ENCODE data around the gene SEPTIN10. TPM values are rescaled to one million over a fixed set of nuclear protein-coding genes. Genes with fewer than 3 reads are reported as not detected.
"Not testable (repeated sequence)": the region's sequence is repeated elsewhere in the genome, so short reads cannot be mapped to it uniquely, and the experiment has no call there.

Gene SEPTIN10
- total RNA-seq, 1 donor from 2014 or later = 36.3 TPM

DNA sequence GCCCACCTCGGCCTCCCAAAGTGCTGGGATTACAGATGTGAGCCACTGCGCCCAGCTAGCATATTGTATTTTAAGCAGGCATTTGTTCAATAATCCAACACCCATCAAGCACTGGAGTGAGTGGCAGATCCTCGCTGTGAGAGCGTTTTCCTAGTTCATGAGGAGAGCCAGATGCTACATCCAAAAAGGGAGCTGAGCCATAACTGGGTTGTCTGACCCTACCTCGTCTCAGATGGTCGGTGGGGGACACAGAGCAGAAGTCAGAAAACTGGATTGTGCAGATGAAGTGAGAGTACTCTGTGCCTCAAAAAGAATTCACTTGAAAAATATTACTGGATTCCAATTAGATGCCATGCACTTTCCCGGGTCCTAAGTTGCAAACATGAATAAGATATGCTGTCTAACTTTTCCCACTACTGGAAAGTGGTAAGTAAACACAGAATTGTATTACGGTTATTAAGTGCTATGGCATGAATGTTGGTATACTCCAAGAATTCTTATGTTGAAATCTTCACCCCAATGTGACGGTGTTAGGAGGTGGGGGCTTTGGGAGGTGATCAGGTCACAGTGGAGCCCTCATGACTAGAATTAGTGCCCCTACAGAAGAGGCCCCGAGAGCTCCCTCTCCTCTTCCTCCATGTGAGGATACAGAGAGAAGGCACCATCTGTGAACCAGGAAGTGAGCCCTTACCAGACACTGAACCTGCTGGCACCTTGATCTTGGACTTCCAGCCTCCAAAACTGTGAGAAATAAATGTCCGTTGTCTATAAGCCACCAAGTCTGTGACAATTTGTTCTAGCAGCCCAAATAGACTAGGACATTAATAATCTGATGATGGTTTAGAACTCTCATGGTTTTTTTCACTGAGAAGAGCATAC, 21.9 kb upstream of the SEPTIN10 start:
- DNase-seq (ENCODE audit: low spot score) (no peak), ATAC-seq (no peak)

- no peak for DNase-seq (ENCODE audit: low spot score)
- no peak for ATAC-seq
Measured at GRCh38 chr2:109633284-109633961, 19.7 kb upstream of the SEPTIN10 start.

DNA sequence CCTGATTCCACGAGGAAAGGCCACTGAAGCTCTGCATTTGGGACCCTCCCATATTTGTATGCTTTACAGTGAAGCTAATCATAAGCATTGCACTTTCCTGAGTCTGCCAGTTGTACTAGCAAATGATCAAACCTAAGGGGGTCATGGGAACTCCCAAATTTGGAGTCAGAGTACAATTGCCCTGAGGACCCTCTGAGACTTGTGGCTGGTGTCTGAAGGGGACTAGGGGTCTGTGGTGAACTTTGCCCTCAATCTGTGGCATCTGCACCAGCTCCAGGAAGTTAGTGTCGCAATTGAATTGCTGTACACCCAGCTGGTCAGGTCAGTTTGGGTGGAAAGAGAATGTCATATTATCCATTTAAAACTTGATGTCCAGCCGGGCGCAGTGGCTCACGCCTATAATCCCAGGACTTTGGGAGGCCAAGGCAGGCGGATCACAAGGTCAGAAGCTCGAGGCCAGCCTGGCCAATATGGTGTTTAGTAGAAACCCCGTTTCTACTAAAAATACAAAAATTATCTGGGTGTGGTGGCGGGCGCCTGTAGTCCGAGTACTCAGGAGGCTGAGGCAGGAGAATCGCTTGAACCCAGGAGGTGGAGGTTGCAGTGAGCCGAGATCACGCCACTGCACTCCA, 18.5 kb upstream of the SEPTIN10 start:
- peak; percentile 76 for ATAC-seq

DNA sequence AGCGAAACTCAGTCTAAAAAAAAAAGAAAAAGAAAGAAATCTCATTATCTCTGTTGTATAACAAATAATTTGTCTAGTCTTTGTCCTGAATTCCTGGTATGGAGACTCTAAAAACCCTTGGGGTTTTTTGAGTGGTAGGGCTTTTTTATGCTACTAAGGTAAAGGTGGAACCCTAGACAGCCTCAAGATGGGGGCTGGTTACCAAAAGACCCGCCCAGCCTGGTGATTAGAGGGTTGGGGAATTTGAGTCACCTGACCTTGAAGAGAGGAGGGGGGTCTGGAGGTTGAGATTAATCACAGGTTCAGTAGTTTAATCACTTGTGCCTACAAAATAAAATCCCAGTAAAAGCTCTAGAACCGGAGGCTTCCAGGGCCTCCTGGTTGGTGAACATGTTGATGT, 18.0 kb upstream of the SEPTIN10 start:
- DNase-seq (ENCODE audit: low spot score) (no peak), ATAC-seq (no peak)

More for the DNA sequence above, 18.5 kb upstream of the SEPTIN10 start:
- peak; percentile 51 for DNase-seq (ENCODE audit: low spot score)

GRCh38 chr2:109630441-109631430, 17.0 kb upstream of the SEPTIN10 start:
- DNase-seq (ENCODE audit: low spot score) (no peak), ATAC-seq (peak; percentile 67)

DNA sequence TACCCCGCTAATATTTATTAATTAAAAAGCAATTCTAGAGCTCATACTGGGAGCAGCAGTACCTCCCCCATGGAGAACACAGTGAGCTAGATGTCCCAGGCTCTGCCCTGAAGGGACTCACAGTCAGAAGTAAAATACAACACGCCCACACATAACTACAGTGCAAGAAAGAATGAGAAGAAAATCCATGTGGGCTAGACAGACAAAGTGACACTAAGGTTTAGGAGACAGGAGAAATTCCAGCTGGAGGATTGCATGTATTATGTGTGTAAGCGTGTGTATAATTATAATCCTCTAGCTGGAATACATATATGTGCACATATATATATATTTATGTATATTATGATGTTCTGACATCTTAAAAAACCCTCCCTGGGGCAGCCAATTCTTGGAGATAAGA, 16.1 kb upstream of the SEPTIN10 start:
- DNase-seq (ENCODE audit: low spot score) = no peak
- ATAC-seq = no peak

- ATAC-seq; DNase-seq (ENCODE audit: low spot score): not testable (repeated sequence)
Measured at GRCh38 chr2:109628321-109628720, 14.6 kb upstream of the SEPTIN10 start.

DNA sequence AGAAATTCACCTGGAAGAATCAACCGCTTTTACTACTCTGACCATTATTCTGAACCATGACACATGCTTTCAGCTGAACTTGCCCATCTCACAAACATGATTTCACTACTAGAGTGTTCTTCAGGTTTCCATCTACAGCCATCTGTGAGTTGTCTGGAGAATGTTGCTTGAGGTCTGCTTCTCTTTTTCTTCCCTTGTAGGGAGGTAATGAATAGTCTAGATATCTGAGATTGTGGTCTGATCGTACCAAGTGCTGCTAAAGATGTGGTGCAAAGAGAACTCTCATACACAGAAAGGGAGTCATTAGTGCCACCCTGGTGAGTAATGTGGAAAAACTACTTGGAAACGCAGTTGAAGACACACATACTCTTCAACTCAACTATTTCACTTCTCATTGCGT, 10.6 kb upstream of the SEPTIN10 start:
- DNase-seq (ENCODE audit: low spot score) (no peak), ATAC-seq (no peak)

DNA sequence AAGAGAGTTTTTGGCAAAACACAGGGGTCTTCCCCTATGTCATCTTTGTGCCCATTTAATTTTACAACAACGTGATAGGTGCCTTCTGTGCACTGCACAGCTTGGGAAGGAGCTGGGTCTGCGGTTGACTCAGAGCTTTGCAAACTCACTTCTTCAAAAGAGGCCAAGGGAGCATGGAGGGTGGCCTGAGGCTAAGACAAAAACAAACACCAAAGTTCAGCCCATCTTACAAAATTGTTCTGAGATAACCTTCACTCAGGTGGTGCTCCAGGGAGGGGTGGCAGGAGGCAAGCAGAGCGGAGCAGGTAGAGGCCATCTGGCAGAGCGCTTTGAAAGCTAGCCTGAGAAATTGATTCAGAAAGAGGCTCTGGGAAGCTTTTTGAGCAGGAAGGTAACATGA, 10.2 kb upstream of the SEPTIN10 start:
- ATAC-seq (peak; percentile 84), DNase-seq (ENCODE audit: low spot score) (peak; percentile 83)

GRCh38 chr2:109623297-109623696, 9.5 kb upstream of the SEPTIN10 start:
- ATAC-seq (peak; percentile 88), DNase-seq (ENCODE audit: low spot score) (peak; percentile 93)

GRCh38 chr2:109619032-109619615, 5.4 kb upstream of the SEPTIN10 start:
- ATAC-seq (no peak), DNase-seq (ENCODE audit: low spot score) (no peak)

DNA sequence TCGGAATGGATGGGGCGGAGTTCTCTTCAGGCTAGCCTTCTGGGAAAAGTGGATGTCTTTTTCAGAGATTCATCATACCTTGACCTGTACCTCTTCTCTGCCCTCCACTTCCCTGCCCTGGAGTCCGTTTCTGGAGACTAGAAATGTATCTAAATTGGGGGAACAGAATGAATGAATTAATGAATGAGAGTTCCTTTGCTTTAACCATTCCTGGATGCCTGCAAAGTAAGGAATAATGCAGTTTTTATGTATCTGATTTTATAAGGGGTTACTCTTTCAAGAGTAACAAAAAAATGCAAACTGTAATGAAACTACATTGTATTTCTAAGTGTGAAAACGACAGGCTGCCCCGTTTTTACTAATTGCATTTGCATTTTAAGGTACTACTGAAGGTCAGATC, 2.4 kb upstream of the SEPTIN10 start:
- DNase-seq (ENCODE audit: low spot score) (no peak), ATAC-seq (no peak)

- DNase-seq (ENCODE audit: low spot score) (peak; percentile 72), ATAC-seq (peak; percentile 41)
Measured at GRCh38 chr2:109615637-109616144, 1.9 kb upstream of the SEPTIN10 start.

- DNase-seq (ENCODE audit: low spot score) (peak; percentile 68), ATAC-seq (peak; percentile 19)
Measured at GRCh38 chr2:109614715-109615636, 1.2 kb upstream of the SEPTIN10 start.

DNA sequence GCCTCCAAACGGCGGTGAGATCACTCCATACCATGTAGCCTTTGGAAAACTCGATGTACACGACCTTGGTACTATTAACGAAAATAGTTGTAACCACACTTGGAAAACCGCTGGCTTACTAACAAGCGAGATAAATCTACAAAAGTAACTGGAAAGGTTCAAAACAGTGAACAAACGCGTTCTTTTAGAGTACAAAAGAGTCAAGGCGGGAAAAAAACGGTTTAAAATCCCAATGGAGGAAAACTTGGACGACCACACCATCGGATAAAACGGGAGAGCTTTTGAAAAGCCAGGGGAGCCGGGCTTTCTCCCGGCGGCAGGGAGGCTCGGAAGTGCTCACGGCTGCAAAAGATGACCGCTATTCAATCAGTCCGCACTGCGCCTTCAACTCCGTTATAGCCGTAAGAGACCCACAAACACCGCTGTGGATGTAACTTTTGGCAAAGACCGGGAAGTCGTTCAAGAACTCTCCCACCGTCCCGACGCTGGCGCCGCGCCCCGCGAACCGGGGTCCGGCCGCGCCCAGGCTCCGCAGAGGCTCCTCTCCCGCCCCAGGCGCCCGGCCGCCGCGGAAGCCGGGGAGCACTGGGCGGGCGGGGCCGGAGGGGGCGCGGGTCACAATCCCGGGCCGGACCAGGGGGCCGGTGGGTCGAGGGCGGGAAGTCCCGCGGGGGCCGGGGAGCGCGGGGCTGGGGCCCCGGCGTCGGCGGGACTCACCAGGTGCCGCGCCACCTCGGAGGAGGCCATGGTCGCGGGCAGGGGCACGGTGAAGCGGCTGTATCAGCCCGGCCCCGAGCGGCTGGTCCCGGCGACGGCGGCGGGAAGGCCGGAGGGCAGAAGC, 465 bp downstream of the SEPTIN10 start:
- DNase-seq (ENCODE audit: low spot score) = no peak
- ATAC-seq = peak; percentile 52

GRCh38 chr2:109611467-109612095, 2.2 kb downstream of the SEPTIN10 start:
- no peak for ATAC-seq
- DNase-seq (ENCODE audit: low spot score) = no peak

DNA sequence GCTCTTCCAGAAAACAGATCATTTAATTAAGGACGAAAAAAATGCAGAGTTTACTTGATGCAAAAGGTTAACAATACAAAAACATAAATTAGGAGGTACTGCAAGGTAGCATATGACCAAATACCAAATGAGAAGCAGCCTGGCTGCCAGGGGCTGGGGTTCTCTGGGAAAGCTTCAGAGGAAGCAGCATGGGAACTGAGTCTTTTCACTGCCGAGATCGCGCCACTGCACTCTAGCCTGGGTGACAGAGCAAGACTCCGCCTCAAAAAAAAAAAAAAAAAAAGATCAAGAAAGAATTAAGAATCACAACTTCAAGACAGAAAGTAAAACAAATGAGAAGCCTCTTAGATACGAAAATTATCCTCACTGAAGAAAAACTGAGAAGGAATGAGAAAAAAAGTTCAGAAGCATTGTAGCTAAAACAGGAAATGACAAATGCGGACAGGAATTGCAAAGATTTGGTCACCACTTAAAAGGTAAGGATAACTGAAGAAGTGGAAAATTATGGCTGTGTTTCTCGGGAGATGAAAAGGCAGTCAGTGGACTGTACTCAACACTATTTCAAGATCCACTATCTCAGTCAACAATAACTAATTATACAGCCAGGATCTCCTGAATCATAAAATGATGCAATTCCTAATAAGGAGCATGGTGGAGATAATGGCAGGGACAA, 4.3 kb downstream of the SEPTIN10 start:
- DNase-seq (ENCODE audit: low spot score) (no peak), ATAC-seq (no peak)
